DMS79 treated with DMSO at 0.1 percent for 48 hours (cell line): Measurements from ENCODE around the gene MDFIC2.
"Not testable (repeated sequence)": the region's sequence is repeated elsewhere in the genome, so short reads cannot be mapped to it uniquely, and the experiment has no call there.

Experiments used
- DNase-seq: peaks from one replicate; lab custom pipeline; 2025; lab: John Stamatoyannopoulos, UW

The MDFIC2 gene

GRCh38 chr3:70312336-70312735 lies at the start of gene MDFIC2:
Gene MDFIC2 (minus strand): TSS chr3:70312638. CDS start chr3:70311973, 665 bp downstream.
- no peak for DNase-seq

- DNase-seq, result no peak
Observed at GRCh38 chr3:70360979-70361760, 48.7 kb upstream of the MDFIC2 start.

DNA sequence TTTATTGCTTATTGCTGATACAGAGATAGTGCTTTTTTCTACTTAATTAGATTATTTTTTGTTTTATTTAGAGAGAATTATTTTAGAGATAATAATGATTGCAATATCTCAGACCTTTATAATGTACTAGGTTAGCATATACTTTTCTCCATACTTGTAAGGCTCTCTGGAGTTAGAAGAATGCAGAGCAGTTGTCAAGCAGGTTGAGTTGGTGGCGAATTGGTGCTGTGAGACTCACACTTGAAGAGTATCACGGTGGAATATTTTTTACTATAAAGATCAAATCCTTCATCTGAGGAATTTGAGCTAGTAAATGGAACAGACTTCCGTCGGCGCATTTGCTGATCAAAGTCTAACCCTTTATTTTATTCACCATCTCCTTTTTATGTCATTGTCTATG lies 47.3 kb upstream of the MDFIC2 start:
- no peak for DNase-seq

DNA sequence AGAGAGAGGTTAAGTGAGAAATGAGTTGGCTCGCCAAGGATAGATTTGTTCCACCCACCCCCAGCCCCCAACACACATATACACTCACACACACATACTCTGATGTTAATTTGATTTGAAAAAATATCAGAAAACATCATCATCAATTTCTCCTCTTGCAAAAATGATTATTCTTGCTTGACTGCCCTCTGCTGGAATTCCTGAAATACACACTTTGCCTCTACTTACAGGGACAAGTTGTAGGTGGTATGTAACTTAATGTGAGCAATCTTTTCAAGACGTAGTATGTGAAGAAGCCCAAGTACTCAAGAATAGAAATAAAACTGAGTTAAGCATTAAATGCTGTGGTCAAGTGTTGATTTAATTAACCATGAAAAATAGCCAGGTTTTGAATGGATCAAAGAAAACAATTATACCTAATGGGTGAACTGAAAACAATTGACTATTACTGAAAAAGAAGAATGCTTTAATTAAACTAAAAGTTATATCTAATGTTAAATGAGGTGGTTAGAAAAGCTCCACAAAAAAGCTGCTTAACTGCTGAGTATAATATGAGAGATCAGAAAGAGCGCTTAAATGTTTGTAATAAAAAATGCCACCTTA lies 46.6 kb upstream of the MDFIC2 start:
- no peak for DNase-seq

- DNase-seq, result no peak
Observed at GRCh38 chr3:70352215-70352614, 39.8 kb upstream of the MDFIC2 start.

GRCh38 chr3:70342149-70342548 lies 29.7 kb upstream of the MDFIC2 start:
- DNase-seq, result no peak

- not testable (repeated sequence) for DNase-seq
Observed at GRCh38 chr3:70336885-70337284, 24.4 kb upstream of the MDFIC2 start.

DNA sequence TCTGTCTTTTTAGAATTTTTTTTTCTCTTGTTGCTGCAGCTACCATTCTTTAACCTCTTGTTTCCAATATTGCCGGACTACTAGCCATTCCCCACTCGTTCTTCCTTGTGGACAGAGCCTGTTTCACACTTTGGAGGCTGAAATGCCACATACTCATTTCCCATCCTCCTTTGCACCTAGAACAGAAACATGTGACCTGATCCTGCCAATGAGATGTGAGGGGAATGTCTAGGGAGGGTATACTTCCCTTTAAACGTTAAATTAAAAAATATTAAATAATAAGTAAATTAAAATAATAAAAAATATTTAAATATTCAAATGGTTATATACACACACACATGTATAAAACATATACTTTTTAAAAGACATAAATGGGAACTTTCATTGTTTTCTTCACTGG lies 20.6 kb upstream of the MDFIC2 start:
- DNase-seq, result no peak

GRCh38 chr3:70315021-70315420 lies 2.6 kb upstream of the MDFIC2 start:
- DNase-seq, result no peak

DNA sequence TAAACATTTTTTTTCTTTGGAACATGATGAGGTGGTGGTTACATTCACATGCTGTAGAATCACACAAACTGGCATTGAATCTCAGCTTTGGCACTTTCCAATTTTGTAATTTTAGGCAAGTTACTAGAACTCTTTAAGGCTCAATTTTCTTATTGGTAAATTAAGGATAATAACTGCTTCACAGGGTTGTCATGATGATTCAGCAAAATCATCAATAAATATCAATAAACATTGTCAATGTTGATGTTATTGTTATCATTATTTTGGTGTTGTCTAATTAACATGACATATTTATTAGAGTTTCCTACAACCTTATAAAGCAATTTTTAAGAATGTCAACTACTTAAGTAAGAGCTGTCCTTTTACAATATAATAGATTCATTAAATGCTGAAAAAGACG lies 1.6 kb downstream of the MDFIC2 start:
- no peak for DNase-seq

DNA sequence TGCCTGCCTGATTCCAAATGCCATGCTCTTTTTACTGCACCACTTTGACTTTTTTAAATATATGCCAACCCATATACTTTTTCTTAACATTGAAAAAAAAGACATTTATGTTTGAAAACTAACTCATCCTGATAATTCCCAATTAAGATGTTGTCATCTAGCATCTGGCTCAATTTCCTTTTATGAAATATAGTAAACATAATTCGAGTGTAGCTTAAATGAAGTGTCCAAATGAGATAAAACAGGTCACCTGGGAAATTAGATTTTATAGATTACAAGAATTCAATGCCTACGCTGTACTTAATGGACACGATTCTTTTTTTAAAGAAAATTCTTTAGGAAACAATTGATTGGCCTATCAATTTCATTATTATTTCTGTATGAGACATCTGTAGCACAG lies 2.8 kb downstream of the MDFIC2 start:
- no peak for DNase-seq

DNA sequence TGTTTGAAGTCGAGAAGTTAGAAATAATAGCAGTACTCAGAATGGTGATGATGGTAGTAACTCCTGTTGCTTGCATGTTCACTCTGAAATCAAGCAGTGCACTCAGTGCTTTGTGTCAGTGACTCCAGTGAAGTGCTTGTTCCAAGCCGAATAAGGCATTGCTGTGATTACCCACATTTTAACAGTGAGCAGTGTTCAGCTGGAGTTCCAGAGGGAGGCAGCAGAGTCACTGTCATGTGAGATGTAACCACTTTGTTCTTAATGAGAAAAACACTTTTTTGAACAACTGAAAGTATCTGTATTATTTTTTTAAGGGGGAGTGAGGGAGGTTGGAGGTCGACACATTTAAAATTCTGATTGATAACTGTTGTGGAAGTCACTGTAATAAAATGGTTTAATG lies 3.7 kb downstream of the MDFIC2 start:
- DNase-seq, result no peak

DNA sequence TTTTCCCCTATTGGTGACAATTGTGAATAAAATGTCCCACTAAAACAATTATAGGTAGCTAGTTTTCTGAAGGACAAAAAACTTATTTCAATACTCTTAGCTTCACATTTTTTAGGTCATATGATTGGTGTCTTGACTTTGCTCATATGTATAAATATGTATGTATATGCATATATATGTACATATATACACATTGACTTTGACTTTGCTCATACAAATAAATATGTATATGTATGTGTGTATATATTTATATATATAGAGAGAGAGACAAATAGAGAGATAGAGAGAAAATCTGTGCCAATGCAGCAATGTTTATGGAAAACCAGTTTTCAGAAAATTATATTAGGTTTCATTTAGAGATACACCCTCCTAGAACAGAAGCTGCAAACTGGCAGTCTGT lies 5.7 kb downstream of the MDFIC2 start:
- DNase-seq, result no peak

- no peak for DNase-seq
Observed at GRCh38 chr3:70298385-70298784, 14.1 kb downstream of the MDFIC2 start.

GRCh38 chr3:70291097-70291482 lies 21.3 kb downstream of the MDFIC2 start:
- DNase-seq, result no peak

DNA sequence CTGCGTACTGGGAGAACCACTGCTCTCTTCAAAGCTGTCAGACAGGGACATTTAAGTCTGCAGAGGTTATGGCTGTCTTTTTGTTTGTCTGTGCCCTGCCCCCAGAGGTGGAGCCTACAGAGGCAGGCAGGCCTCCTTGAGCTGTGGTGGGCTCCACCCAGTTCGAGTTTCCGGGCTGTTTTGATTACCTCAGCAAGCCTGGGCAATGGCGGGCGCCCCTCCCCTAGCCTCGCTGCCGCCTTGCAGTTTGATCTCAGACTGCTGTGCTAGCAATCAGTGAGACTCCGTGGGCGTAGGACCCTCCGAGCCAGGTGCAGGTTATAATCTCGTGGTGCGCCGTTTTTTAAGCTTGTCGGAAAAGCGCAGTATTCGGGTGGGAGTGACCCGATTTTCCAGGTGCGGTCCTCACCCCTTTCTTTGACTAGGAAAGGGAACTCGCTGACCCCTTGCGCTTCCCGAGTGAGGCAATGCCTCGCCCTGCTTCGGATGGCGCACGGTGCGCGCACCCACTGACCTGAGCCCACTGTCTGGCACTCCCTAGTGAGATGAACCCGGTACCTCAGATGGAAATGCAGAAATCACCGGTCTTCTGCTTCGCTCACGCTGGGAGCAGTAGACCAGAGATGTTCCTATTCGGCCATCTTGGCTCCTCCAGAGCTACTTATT lies 21.9 kb downstream of the MDFIC2 start:
- DNase-seq, result not testable (repeated sequence)

- DNase-seq, result no peak
Observed at GRCh38 chr3:70281663-70282062, 30.8 kb downstream of the MDFIC2 start.

DNA sequence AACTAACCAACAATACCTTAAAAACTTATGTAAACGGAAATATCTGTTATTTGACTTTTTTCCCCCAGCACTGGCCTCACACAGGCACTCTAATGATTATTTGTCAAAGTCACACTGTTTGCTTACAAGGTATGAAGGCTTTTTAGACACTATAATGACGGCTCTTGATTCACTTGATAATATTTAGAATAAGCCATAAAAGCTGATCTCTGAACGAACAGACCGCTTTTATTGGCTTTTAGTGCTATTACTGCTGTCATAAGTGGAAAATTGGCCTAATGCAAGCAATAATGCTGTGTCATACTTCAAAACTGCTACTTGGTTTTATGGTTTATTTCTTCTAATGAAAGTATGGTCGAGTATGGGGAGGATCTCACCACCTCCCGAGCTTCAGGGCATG lies 35.1 kb downstream of the MDFIC2 start:
- DNase-seq, result peak; percentile 28

DNA sequence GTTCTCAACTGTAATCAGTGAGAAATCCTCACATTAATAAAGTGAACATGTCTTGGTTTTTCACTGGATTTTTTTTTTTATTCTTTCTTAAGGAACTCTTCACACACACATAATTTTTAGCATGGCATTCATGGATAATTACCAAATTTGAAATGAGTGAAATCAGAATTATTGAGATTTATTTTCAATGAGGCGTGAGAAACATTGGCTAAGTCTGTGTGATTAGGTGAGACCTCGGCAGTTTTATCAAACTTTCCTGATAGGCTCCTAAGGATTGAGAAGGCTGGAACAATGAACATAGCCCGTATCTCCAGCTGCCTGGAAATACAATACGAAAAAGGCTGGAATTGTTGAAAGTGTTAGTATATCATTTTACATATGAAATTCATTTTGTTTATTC lies 35.5 kb downstream of the MDFIC2 start:
- DNase-seq, result no peak

GRCh38 chr3:70273492-70273891 lies 38.9 kb downstream of the MDFIC2 start:
- DNase-seq, result no peak

- DNase-seq, result no peak
Observed at GRCh38 chr3:70272798-70273197, 39.6 kb downstream of the MDFIC2 start.

GRCh38 chr3:70264122-70264780 lies 48.2 kb downstream of the MDFIC2 start:
- DNase-seq, result no peak

DNA sequence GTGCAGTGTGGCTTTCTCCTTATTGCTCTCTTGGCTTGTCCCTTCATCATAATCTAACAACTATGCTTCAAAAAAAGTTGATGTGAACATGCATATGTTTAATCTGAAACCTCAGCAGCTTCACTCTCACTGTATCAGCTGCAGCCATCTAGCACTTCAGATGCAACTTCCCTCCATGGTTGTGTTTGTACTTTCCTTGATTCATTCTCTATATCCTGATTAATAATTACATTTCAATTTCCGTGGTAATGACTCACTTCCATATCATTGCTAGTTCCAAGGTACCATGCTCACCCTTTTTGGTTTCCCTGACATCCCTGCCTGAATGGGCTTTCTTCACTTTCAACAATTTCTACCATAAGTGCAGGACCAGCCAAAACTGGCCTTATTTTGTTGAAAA lies 51.2 kb downstream of the MDFIC2 start:
- DNase-seq, result no peak
